Activated naive CD4-positive, alpha-beta T cell treated with anti-CD3 and anti-CD28 coated beads, Interleukin-2, amount 50 U/mL, for 24 hours (primary cell): ENCODE measurements around the gene SLC39A10.
"Not testable (repeated sequence)": the region's sequence is repeated elsewhere in the genome, so short reads cannot be mapped to it uniquely, and the experiment has no call there.

Experiments
- H3K27ac Mint-ChIP-seq: one replicate; pipeline ENCODE4 v1.8.0; 2021; ENCODE audit warnings: mild to moderate bottlenecking, mixed read lengths
- H3K27me3 Mint-ChIP-seq: one replicate; pipeline ENCODE4 v1.8.0; 2021; ENCODE audit warnings: mixed read lengths
- H3K36me3 Mint-ChIP-seq: one replicate; pipeline ENCODE4 v1.8.0; 2021; ENCODE audit warnings: mixed read lengths
- H3K4me1 Mint-ChIP-seq: one replicate; pipeline ENCODE4 v1.8.0; 2021; ENCODE audit warnings: mixed read lengths
- H3K4me3 Mint-ChIP-seq: one replicate; pipeline ENCODE4 v1.8.0; 2021; ENCODE audit warnings: mild to moderate bottlenecking, mixed read lengths
- H3K9me3 Mint-ChIP-seq: one replicate; pipeline ENCODE4 v1.8.0; 2021; ENCODE audit warnings: mixed read lengths

The SLC39A10 gene

GRCh38 chr2:195677884-195678283, 20.9 kb downstream of the SLC39A10 start:
- no peak overlapping the region for H3K4me3 Mint-ChIP-seq
- peaks cover 68% of the 10 kb centered on the region for H3K4me1 Mint-ChIP-seq
- no peaks in the 10 kb centered on the region for H3K27me3 Mint-ChIP-seq
- H3K9me3 Mint-ChIP-seq = no peaks in the 10 kb centered on the region
- peaks cover 19% of the 10 kb centered on the region for H3K36me3 Mint-ChIP-seq
- H3K27ac Mint-ChIP-seq = no peak overlapping the region

- H3K36me3 Mint-ChIP-seq = peaks cover 31% of the 10 kb centered on the region
- H3K4me1 Mint-ChIP-seq = peaks cover 68% of the 10 kb centered on the region
- H3K9me3 Mint-ChIP-seq = no peaks in the 10 kb centered on the region
Observed at GRCh38 chr2:195682077-195682476, 25.1 kb downstream of the SLC39A10 start.

DNA sequence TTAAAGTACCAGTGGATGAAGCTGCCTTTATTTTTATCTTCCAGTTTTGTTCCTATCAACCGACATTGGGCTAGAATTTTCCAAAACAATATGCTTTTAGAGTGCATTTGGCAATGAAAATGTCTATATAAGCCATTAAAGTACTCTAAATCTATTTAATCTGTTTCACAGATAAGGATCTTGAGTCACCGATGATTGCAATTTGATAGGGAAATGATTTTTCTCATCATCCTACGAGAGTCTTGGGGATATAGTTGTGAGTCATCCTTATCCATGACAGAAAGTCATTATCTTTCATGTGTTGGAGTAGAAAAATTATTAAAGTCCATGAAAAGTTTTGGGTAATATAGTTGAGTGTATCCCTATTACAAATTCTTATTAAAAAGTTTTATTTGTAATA, 26.1 kb downstream of the SLC39A10 start:
- no peak overlapping the region for H3K27ac Mint-ChIP-seq
- H3K4me3 Mint-ChIP-seq = no peak overlapping the region
- H3K9me3 Mint-ChIP-seq = no peaks in the 10 kb centered on the region
- peaks cover 31% of the 10 kb centered on the region for H3K36me3 Mint-ChIP-seq
- peaks cover 60% of the 10 kb centered on the region for H3K4me1 Mint-ChIP-seq
- no peaks in the 10 kb centered on the region for H3K27me3 Mint-ChIP-seq

More at GRCh38 chr2:195682077-195682476, 25.1 kb downstream of the SLC39A10 start:
- Mint-ChIP-seq H3K4me3 (no peak overlapping the region), H3K27ac (no peak overlapping the region), H3K27me3 (no peaks in the 10 kb centered on the region)

DNA sequence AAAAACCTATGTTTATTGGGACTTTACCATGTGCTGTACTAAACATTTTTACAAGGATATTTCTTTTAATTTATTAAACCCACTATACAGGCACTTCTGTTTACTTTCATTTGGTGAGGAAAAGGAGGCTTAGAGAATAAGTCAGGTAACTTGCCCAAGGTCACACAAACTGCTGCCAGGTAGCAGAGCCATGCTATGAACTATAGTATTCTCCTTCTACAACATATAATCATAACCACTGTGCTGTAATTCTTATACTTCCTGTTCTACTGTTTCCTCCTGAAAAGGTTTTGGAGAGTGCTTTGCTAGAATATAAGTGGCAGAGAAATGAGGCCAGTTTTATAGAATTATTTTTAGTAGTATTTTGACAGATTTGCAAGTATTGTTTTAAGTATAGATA, 29.5 kb downstream of the SLC39A10 start:
- H3K4me3 Mint-ChIP-seq = no peak overlapping the region
- peak overlapping the region; percentile 38 for H3K27ac Mint-ChIP-seq
- H3K27me3 Mint-ChIP-seq = no peaks in the 10 kb centered on the region
- peaks cover 56% of the 10 kb centered on the region for H3K4me1 Mint-ChIP-seq
- peaks cover 37% of the 10 kb centered on the region for H3K36me3 Mint-ChIP-seq
- H3K9me3 Mint-ChIP-seq = peaks cover 9% of the 10 kb centered on the region

DNA sequence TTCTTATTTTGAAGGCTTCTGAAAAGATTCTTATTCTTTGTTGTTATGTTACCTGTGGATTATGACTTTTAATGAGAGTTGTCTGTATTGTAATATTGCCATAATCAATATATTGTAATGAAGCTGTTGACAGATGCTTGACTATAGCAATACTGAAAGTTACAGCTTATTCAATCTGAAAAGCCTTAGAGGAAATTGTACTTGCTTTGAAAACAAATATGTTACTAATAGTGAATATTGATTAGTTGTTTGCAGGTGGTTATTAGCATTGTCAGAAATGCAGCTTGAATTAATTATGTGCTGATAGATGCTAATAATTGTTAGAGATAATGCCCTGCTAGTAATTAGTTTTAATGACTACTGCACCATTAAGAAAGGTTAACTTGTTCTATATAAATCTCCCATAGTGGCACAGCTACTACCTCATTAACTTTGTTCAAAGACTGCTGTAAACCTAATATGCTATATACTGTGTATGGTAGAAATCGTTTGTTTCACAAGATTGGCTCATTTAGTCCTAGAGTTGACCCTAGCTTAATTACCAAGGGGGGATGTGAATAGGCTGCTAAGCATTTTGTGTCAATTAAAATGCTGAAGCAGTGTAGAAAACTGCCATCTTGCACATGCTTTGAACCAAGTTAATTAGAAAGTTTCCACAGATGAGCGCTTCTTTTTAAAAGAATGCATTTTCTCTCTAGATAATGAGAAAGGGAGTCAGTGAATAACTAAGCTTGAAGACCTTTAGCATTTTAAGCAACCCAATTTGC, 30.5 kb downstream of the SLC39A10 start:
- Mint-ChIP-seq H3K4me3 (no peak overlapping the region), H3K9me3 (peaks cover 9% of the 10 kb centered on the region), H3K27me3 (no peaks in the 10 kb centered on the region), H3K36me3 (peaks cover 41% of the 10 kb centered on the region), H3K4me1 (peaks cover 59% of the 10 kb centered on the region), H3K27ac (no peak overlapping the region)

DNA sequence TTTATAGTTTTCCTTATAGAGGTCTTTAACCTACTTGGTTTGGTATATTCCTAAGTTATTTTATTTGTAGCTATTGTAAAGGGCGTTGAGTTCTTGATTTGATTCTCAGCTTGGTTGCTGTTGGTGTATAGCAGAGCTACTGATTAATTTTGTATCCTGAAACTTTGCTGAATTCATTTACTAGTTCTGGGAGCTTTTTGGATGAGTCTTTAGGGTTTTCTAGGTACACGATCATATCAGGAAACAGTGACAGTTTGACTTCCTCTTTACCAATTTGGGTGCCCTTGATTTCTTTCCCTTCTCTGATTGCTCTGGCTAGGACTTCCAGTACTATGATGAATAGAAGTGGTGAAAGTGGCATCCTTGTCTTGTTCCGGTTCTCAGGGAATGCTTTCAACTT, 35.5 kb downstream of the SLC39A10 start:
- H3K4me1 Mint-ChIP-seq = peaks cover 58% of the 10 kb centered on the region
- peaks cover 47% of the 10 kb centered on the region for H3K36me3 Mint-ChIP-seq
- not testable (repeated sequence) for H3K27me3 Mint-ChIP-seq, H3K4me3 Mint-ChIP-seq, H3K27ac Mint-ChIP-seq
- H3K9me3 Mint-ChIP-seq = peaks cover 14% of the 10 kb centered on the region

DNA sequence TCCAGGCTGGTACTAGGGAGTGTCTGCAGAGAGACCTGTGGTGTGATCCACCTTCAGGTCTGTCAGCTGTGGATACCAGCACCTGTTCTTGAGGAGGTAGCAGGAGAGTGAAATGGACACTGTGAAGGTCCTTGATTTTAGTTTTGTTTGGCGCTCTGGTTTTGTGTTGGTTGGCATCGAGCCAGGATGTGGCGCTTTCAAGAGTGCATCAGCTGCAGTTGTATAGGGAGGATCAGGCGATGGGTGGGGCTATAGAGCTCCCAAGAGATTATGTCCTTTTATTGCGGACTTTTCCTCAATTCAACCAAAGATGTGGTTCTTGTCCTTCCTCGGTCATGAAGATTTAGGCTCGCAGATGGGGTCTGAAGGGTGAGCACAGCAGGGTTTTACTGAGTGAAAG, 37.5 kb downstream of the SLC39A10 start:
- H3K27ac Mint-ChIP-seq = no peak overlapping the region
- H3K4me3 Mint-ChIP-seq = no peak overlapping the region
- H3K27me3 Mint-ChIP-seq = no peaks in the 10 kb centered on the region
- H3K36me3 Mint-ChIP-seq = peaks cover 63% of the 10 kb centered on the region
- peaks cover 75% of the 10 kb centered on the region for H3K4me1 Mint-ChIP-seq
- peaks cover 14% of the 10 kb centered on the region for H3K9me3 Mint-ChIP-seq

GRCh38 chr2:195695002-195695631, 38.1 kb downstream of the SLC39A10 start:
- H3K27me3 Mint-ChIP-seq = no peaks in the 10 kb centered on the region
- no peak overlapping the region for H3K4me3 Mint-ChIP-seq
- H3K36me3 Mint-ChIP-seq = peaks cover 66% of the 10 kb centered on the region
- no peak overlapping the region for H3K27ac Mint-ChIP-seq
- peaks cover 73% of the 10 kb centered on the region for H3K4me1 Mint-ChIP-seq
- peaks cover 14% of the 10 kb centered on the region for H3K9me3 Mint-ChIP-seq

DNA sequence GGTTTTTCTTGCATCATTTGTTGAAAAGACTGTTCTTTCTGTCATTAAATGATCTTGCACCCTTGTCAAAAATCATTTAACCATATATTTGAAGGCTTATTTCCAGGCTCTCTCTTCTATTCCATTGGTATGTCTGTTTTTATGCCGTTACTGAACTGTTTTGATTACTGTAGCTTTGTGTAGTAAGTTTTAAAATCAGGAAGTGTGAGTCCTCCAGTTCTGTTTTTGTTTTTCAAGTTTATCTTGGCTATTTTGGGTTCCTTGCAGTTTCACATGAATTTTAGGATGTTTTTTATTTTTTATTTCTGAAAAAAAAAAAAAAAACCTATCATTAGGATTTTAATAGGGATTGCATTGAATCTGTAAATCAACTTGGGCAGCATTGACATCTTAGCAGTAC, 39.0 kb downstream of the SLC39A10 start:
- Mint-ChIP-seq H3K4me3 (no peak overlapping the region), H3K9me3 (peaks cover 8% of the 10 kb centered on the region), H3K36me3 (peaks cover 65% of the 10 kb centered on the region), H3K27ac (no peak overlapping the region), H3K27me3 (no peaks in the 10 kb centered on the region), H3K4me1 (peaks cover 66% of the 10 kb centered on the region)

DNA sequence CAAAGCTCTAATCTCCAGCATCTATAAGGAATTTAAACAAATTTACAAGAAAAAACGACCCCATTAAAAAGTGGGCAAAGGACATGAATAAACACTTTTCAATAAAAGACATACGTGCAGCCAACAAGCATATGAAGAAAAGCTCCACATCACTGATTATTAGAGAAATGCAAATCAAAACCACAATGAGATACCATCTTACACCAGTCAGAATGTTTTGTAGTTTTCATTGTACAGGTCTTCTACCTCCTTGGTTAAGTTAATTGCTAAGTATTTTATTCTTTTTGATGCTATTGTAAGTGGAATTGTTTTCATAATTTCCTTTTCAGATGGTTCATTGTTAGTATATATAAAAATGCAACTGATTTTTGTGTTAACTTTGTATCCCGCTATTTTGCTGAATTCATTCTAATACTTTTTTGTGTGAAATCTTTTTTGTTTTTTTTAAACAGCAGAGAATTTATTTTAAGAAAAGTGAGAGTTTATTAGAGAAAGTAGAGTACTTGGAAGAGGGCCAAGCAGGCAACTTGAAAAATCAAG, 40.7 kb downstream of the SLC39A10 start:
- H3K9me3 Mint-ChIP-seq = peaks cover 9% of the 10 kb centered on the region
- no peaks in the 10 kb centered on the region for H3K27me3 Mint-ChIP-seq
- no peak overlapping the region for H3K4me3 Mint-ChIP-seq

GRCh38 chr2:195700480-195700879, 43.5 kb downstream of the SLC39A10 start:
- H3K4me1 Mint-ChIP-seq = peaks cover 44% of the 10 kb centered on the region
- H3K4me3 Mint-ChIP-seq = no peak overlapping the region
- peaks cover 52% of the 10 kb centered on the region for H3K36me3 Mint-ChIP-seq
- H3K27me3 Mint-ChIP-seq = no peaks in the 10 kb centered on the region
- H3K9me3 Mint-ChIP-seq = peaks cover 4% of the 10 kb centered on the region
- no peak overlapping the region for H3K27ac Mint-ChIP-seq

More for the DNA sequence above, 40.7 kb downstream of the SLC39A10 start:
- no peak overlapping the region for H3K27ac Mint-ChIP-seq
- peaks cover 60% of the 10 kb centered on the region for H3K4me1 Mint-ChIP-seq
- H3K36me3 Mint-ChIP-seq = peaks cover 61% of the 10 kb centered on the region

DNA sequence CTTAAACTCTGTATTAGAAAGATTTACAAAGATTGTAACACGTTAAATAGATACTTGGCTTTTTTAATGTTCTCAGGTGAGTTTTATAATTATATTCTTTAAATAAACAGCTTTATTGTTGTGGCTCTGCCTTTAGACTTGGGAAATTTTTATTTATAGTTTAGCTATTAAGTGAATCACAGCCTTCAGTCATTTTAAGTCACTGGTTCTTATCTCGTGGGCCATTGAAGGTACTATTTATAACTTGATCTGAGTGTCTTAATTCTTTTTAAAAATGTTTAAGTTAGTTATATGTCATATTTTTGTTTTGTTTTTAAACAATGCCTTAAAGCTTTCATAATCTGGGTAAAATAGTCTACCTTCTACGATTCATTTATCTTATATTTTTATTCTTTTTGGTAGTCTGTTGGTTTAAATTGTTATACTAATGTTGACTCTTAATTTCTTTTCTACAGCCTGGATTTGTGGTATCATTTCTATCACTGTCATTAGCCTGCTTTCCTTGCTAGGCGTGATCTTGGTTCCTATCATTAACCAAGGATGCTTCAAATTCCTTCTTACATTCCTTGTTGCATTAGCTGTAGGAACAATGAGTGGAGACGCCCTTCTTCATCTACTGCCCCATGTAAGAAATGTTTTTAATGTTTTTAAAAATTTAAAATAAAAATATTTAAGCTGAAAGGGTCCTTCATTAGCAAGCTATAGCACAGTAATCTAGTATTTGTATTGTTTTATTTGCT, 49.3 kb downstream of the SLC39A10 start:
- H3K27me3 Mint-ChIP-seq = no peaks in the 10 kb centered on the region
- H3K4me1 Mint-ChIP-seq = peaks cover 20% of the 10 kb centered on the region
- H3K4me3 Mint-ChIP-seq = no peak overlapping the region
- H3K27ac Mint-ChIP-seq = no peak overlapping the region
- H3K36me3 Mint-ChIP-seq = peaks cover 32% of the 10 kb centered on the region
- H3K9me3 Mint-ChIP-seq = no peaks in the 10 kb centered on the region

GRCh38 chr2:195709901-195710806, 53.1 kb downstream of the SLC39A10 start:
- no peaks in the 10 kb centered on the region for H3K27me3 Mint-ChIP-seq
- no peak overlapping the region for H3K27ac Mint-ChIP-seq
- no peak overlapping the region for H3K4me3 Mint-ChIP-seq
- H3K9me3 Mint-ChIP-seq = no peaks in the 10 kb centered on the region
- H3K4me1 Mint-ChIP-seq = peaks cover 7% of the 10 kb centered on the region
- peaks cover 34% of the 10 kb centered on the region for H3K36me3 Mint-ChIP-seq

GRCh38 chr2:195711478-195711877, 54.5 kb downstream of the SLC39A10 start:
- no peak overlapping the region for H3K27ac Mint-ChIP-seq
- peaks cover 7% of the 10 kb centered on the region for H3K4me1 Mint-ChIP-seq
- H3K9me3 Mint-ChIP-seq = no peaks in the 10 kb centered on the region
- peaks cover 39% of the 10 kb centered on the region for H3K36me3 Mint-ChIP-seq
- no peak overlapping the region for H3K4me3 Mint-ChIP-seq
- H3K27me3 Mint-ChIP-seq = no peaks in the 10 kb centered on the region

- Mint-ChIP-seq H3K4me1 (peaks cover 8% of the 10 kb centered on the region), H3K9me3 (no peaks in the 10 kb centered on the region), H3K36me3 (peaks cover 40% of the 10 kb centered on the region), H3K27ac (no peak overlapping the region), H3K27me3 (no peaks in the 10 kb centered on the region), H3K4me3 (no peak overlapping the region)
Observed at GRCh38 chr2:195716466-195716865, 59.4 kb downstream of the SLC39A10 start.
